Measurements from ENCODE around the gene IMMP2L. TPM values are rescaled to one million over a fixed set of nuclear protein-coding genes. Genes with fewer than 3 reads are reported as not detected.
A peak's percentile ranks its signal among the peaks of the same experiment; 100 is the strongest.
"Not testable (repeated sequence)": the region's sequence is repeated elsewhere in the genome, so short reads cannot be mapped to it uniquely, and the experiment has no call there.

The IMMP2L gene
- polyA plus RNA-seq, 2 of the 4 experiments (the other 2 are of a cell fraction), result 16.1 to 23.8 TPM

GRCh38 chr7:111561904-111562732, at the start of gene IMMP2L (continued):
- TF ChIP-seq, protein P1, sequence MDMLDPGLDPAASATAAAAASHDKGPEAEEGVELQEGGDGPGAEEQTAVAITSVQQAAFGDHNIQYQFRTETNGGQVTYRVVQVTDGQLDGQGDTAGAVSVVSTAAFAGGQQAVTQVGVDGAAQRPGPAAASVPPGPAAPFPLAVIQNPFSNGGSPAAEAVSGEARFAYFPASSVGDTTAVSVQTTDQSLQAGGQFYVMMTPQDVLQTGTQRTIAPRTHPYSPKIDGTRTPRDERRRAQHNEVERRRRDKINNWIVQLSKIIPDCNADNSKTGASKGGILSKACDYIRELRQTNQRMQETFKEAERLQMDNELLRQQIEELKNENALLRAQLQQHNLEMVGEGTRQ (IDR thresholded peaks at IDR 0.05), result 0 out of 2 replicates have a peak, but pooled peaks have one; percentile 19
- no peak for TF ChIP-seq HDAC2 (IDR thresholded peaks at IDR 0.05)
- TF ChIP-seq ATOH8 (CRISPR knock-in tag; IDR thresholded peaks at IDR 0.05; ENCODE audit: low read depth), result 0 out of 2 replicates have a peak, but pooled peaks have one; percentile 17
- no peak; the same call in 1 of the 2 replicates for TF ChIP-seq RFX5 (IDR thresholded peaks at IDR 0.05)
- TF ChIP-seq NPAS2 (CRISPR knock-in tag; IDR thresholded peaks at IDR 0.05; ENCODE audit: borderline replicate concordance), result 0 out of 2 replicates have a peak, but pooled peaks have one; percentile 18
- TF ChIP-seq CHD2 (IDR thresholded peaks at IDR 0.05; ENCODE audit: low read length, partially characterized antibody), result no peak
- TF ChIP-seq SMC3 (IDR thresholded peaks at IDR 0.05), result peak; percentile 68
- peak; percentile 68 to 88; a peak in 4 of 5 replicates for TF ChIP-seq JUN (IDR thresholded peaks at IDR 0.05)

DNA sequence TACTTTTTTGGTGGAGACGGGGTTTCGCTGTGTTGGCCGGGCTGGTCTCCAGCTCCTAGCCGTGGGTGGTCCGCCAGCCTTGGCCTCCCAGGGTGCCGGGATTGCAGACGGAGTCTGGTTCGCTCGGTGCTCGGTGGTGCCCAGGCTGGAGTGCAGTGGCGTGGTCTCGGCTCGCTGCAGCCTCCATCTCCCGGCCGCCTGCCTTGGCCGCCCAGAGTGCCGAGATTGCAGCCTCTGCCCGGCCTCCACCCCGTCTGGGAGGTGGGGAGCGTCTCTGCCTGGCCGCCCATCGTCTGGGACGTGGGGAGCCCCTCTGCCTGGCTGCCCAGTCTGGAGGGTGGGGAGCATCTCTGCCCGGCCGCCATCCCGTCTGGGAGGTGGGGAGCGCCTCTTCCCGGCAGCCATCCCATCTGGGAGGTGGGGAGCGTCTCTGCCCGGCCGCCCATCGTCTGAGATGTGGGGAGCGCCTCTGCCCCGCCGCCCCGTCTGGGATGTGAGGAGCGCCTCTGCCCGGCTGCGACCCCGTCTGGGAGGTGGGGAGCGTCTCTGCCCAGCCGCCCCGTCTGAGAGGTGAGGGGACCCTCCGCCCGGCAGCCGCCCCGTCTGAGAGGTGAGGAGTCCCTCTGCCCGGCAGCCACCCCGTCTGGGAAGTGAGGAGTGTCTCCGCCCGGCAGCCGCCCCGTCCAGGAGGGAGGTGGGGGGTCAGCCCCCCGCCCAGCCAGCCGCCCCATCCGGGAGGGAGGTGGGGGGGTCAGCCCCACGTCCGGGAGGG, 47.4 kb upstream of the IMMP2L start:
- H3K27ac ChIP-seq; POLR2A ChIA-PET; H3K4me2 ChIP-seq; DNase-seq (ENCODE audit: low read depth in 1 of 2, low spot score in 1 of 2); CTCF ChIA-PET; H3K4me3 ChIP-seq; H3K9me3 ChIP-seq; FAIRE-seq; H3K4me1 ChIP-seq; ATAC-seq: not testable (repeated sequence)
- 87% methylated on average over 20 of the region's 58 CpGs for WGBS (ENCODE audit: missing lambda C conversion rate)

- peak; percentile 46 for FAIRE-seq
- Histone ChIP-seq H3K4me3 (no peak overlapping the region), H3K4me1 (no peaks in the 10 kb centered on the region), H3K9me3 (no peaks in the 10 kb centered on the region), H3K27ac (no peak overlapping the region), H3K4me2 (no peak overlapping the region)
- TF ChIP-seq RFX5 (IDR thresholded peaks at IDR 0.05), result no peak
- TF ChIP-seq, protein P2, sequence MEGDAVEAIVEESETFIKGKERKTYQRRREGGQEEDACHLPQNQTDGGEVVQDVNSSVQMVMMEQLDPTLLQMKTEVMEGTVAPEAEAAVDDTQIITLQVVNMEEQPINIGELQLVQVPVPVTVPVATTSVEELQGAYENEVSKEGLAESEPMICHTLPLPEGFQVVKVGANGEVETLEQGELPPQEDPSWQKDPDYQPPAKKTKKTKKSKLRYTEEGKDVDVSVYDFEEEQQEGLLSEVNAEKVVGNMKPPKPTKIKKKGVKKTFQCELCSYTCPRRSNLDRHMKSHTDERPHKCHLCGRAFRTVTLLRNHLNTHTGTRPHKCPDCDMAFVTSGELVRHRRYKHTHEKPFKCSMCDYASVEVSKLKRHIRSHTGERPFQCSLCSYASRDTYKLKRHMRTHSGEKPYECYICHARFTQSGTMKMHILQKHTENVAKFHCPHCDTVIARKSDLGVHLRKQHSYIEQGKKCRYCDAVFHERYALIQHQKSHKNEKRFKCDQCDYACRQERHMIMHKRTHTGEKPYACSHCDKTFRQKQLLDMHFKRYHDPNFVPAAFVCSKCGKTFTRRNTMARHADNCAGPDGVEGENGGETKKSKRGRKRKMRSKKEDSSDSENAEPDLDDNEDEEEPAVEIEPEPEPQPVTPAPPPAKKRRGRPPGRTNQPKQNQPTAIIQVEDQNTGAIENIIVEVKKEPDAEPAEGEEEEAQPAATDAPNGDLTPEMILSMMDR (IDR thresholded peaks at IDR 0.05), result no peak
- no peak for TF ChIP-seq HOXB13 (CRISPR knock-in tag; IDR thresholded peaks at IDR 0.05; ENCODE audit: low read depth)
- TF ChIP-seq ZSCAN20 (CRISPR knock-in tag; IDR thresholded peaks at IDR 0.05), result no peak
- no peak for TF ChIP-seq TFCP2L1 (CRISPR knock-in tag; IDR thresholded peaks at IDR 0.05)
- TF ChIP-seq, protein P1 (IDR thresholded peaks at IDR 0.05), result no peak
- TF ChIP-seq SREBF2 (IDR thresholded peaks at IDR 0.05), result no peak
- CTCF ChIA-PET, result no interaction called here
- POLR2A ChIA-PET, result no interaction called here
- ATAC-seq, result no peak
- 52% methylated on average over 2 of the region's 2 CpGs for WGBS (ENCODE audit: missing lambda C conversion rate)
- DNase-seq (ENCODE audit: low read depth in 1 of 2, low spot score in 1 of 2), result no peak
Measured at GRCh38 chr7:111607621-111608020, 45.3 kb upstream of the IMMP2L start.

- FAIRE-seq, result no peak
- H3K4me1 ChIP-seq, result no peaks in the 10 kb centered on the region
- 56% methylated on average over 1 of the region's 1 CpG for WGBS (ENCODE audit: missing lambda C conversion rate)
- H3K27ac ChIP-seq, result no peak overlapping the region
- ATAC-seq, result no peak
- no peak overlapping the region for H3K4me2 ChIP-seq
- H3K4me3 ChIP-seq, result no peak overlapping the region
- no peaks in the 10 kb centered on the region for H3K9me3 ChIP-seq
- ChIA-PET POLR2A (no interaction called here), CTCF (no interaction called here)
- no peak for DNase-seq (ENCODE audit: low read depth in 1 of 2, low spot score in 1 of 2)
- TF ChIP-seq MYC (IDR thresholded peaks at IDR 0.05; ENCODE audit: borderline replicate concordance, low read length) (no peak), CBX2 (IDR thresholded peaks at IDR 0.05; ENCODE audit: borderline replicate concordance, low read depth) (no peak), PHF8 (IDR thresholded peaks at IDR 0.05; ENCODE audit: borderline replicate concordance, low read depth) (no peak), HOXB5 (CRISPR knock-in tag; IDR thresholded peaks at IDR 0.05) (no peak), BCL3 (IDR thresholded peaks at IDR 0.05) (no peak), NFE2L2 (conservative IDR thresholded peaks at IDR 0.05; ENCODE audit: low read length) (no peak)
- TF ChIP-seq, protein P3, sequence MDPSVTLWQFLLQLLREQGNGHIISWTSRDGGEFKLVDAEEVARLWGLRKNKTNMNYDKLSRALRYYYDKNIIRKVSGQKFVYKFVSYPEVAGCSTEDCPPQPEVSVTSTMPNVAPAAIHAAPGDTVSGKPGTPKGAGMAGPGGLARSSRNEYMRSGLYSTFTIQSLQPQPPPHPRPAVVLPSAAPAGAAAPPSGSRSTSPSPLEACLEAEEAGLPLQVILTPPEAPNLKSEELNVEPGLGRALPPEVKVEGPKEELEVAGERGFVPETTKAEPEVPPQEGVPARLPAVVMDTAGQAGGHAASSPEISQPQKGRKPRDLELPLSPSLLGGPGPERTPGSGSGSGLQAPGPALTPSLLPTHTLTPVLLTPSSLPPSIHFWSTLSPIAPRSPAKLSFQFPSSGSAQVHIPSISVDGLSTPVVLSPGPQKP (IDR thresholded peaks at IDR 0.05; ENCODE audit: low read depth, low read length), result no peak
- TF ChIP-seq, protein P4, sequence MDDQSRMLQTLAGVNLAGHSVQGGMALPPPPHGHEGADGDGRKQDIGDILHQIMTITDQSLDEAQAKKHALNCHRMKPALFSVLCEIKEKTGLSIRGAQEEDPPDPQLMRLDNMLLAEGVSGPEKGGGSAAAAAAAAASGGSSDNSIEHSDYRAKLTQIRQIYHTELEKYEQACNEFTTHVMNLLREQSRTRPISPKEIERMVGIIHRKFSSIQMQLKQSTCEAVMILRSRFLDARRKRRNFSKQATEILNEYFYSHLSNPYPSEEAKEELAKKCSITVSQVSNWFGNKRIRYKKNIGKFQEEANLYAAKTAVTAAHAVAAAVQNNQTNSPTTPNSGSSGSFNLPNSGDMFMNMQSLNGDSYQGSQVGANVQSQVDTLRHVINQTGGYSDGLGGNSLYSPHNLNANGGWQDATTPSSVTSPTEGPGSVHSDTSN (IDR thresholded peaks at IDR 0.05), result no peak
Measured at GRCh38 chr7:111605246-111605645, 43.0 kb upstream of the IMMP2L start.

Measured in A549 (cell line).